ENCODE results near the gene DMRT1. TPM values are rescaled to one million over a fixed set of nuclear protein-coding genes. Genes with fewer than 3 reads are reported as not detected.

The DMRT1 gene
- total RNA-seq, 1 donor from 2014 or later: 0.09 TPM

DNA sequence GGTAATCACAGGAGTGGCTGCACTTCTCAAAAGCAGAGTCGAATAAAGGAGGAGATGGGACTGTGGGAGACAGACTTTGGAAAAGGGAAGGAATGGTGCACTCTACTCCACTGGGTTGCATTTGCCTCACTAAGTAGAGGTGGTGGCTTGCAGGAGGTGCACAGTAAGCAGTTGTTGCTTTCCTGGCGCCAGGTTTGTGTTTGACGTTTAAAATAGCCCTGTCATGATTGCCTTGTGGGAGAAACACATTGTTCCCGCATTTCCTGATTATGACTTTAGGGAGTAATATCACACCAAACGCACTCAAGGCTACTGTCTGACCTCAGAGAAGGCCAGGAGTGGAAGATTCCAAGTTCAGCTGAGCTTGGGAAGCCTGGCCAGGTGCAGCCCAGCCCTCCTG, 36.7 kb downstream of the DMRT1 start:
- no peaks in the 10 kb centered on the region for H3K4me1 ChIP-seq

GRCh38 chr9:880725-881124, 39.2 kb downstream of the DMRT1 start:
- Mint-ChIP-seq H3K9me3 (peaks cover 2% of the 10 kb centered on the region), H3K4me3 (no peak overlapping the region), H3K4me1 (no peaks in the 10 kb centered on the region), H3K36me3 (no peaks in the 10 kb centered on the region), H3K27ac (no peak overlapping the region), H3K27me3 (ENCODE audit: insufficient read depth, low read depth) (peaks cover 6% of the 10 kb centered on the region)
- Histone ChIP-seq H3K9ac (no peak overlapping the region), H3K27me3 (peaks cover 30% of the 10 kb centered on the region), H3K27ac (no peak overlapping the region), H4K20me1 (ENCODE audit: low read depth) (no peaks in the 10 kb centered on the region), H3K4me2 (no peak overlapping the region), H3K4me1 (no peaks in the 10 kb centered on the region), H3K4me3 (no peak overlapping the region), H3K9me3 (ENCODE audit: low read depth) (no peaks in the 10 kb centered on the region), H3F3A (ENCODE audit: low read depth) (no peaks in the 10 kb centered on the region), H3K36me3 (no peaks in the 10 kb centered on the region), H2AFZ (replicated peaks) (no peak overlapping the region), H3K79me2 (ENCODE audit: low read depth) (no peaks in the 10 kb centered on the region)
- TF ChIP-seq EZH2 (IDR thresholded peaks at IDR 0.05): no peak
- TF ChIP-seq EZH2phosphoT487 (IDR thresholded peaks at IDR 0.05): no peak
- TF ChIP-seq CTCF (IDR thresholded peaks at IDR 0.05): no peak
- DNase-seq (ENCODE audit: low spot score): no peak

More for the DNA sequence above, 36.7 kb downstream of the DMRT1 start:
- Mint-ChIP-seq H3K4me3 (no peak overlapping the region), H3K4me1 (peaks cover 6% of the 10 kb centered on the region), H3K36me3 (no peaks in the 10 kb centered on the region), H3K27me3 (ENCODE audit: insufficient read depth, low read depth) (peaks cover 6% of the 10 kb centered on the region), H3K9me3 (peaks cover 2% of the 10 kb centered on the region), H3K27ac (no peak overlapping the region)
- no peak overlapping the region for H3K4me2 ChIP-seq
- H2AFZ ChIP-seq (replicated peaks): peak overlapping the region; percentile 10
- no peaks in the 10 kb centered on the region for H3K36me3 ChIP-seq
- no peaks in the 10 kb centered on the region for H3K79me2 ChIP-seq (ENCODE audit: low read depth)
- H3K9me3 ChIP-seq (ENCODE audit: low read depth): no peaks in the 10 kb centered on the region
- peaks cover 33% of the 10 kb centered on the region for H3K27me3 ChIP-seq
- no peak overlapping the region for H3K9ac ChIP-seq
- no peak for DNase-seq (ENCODE audit: low spot score)
- H3K4me3 ChIP-seq: no peak overlapping the region
- H4K20me1 ChIP-seq (ENCODE audit: low read depth): no peaks in the 10 kb centered on the region
- H3F3A ChIP-seq (ENCODE audit: low read depth): no peaks in the 10 kb centered on the region
- H3K27ac ChIP-seq: no peak overlapping the region
- TF ChIP-seq EZH2phosphoT487 (IDR thresholded peaks at IDR 0.05) (no peak), CTCF (IDR thresholded peaks at IDR 0.05) (no peak), EZH2 (IDR thresholded peaks at IDR 0.05) (no peak)

DNA sequence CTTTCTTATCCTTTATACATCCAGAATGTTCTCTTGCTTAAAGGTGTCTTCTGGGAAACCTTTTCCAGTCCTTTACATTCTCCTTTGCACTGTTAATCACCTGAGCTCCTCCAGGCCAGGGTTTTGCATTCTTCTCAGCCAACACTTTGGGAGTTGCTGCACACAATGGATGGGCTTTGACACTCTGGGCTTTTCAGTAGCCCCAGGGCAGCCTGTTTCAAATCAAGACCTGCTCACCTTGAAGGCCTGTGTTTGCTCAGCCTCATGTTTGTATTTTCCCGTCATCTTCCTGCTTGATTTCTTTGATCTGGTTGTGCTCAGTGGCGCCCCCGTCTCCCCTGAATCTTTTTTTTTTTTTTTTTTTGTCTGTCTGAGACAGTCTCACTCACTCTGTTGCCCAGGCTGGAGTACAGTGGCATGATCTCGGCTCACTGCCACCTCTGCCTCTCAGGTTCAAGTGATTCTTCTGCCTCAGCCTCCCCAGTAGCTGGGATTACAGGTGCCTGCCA, 41.0 kb downstream of the DMRT1 start:
- DNase-seq (ENCODE audit: low spot score): no peak
- peaks cover 6% of the 10 kb centered on the region for H3K27me3 Mint-ChIP-seq (ENCODE audit: insufficient read depth, low read depth)
- H3K27ac Mint-ChIP-seq: no peak overlapping the region
- peak; percentile 40 for TF ChIP-seq CTCF (IDR thresholded peaks at IDR 0.05)
- no peak for TF ChIP-seq EZH2 (IDR thresholded peaks at IDR 0.05)
- H3K9ac ChIP-seq: no peak overlapping the region
- no peak overlapping the region for H3K4me3 Mint-ChIP-seq
- H3K36me3 Mint-ChIP-seq: no peaks in the 10 kb centered on the region
- no peaks in the 10 kb centered on the region for H3K79me2 ChIP-seq (ENCODE audit: low read depth)
- H3K27ac ChIP-seq: no peak overlapping the region
- no peaks in the 10 kb centered on the region for H3K4me1 Mint-ChIP-seq
- peak overlapping the region; percentile 34 for H2AFZ ChIP-seq (replicated peaks)
- no peaks in the 10 kb centered on the region for H3K9me3 ChIP-seq (ENCODE audit: low read depth)
- H3K36me3 ChIP-seq: no peaks in the 10 kb centered on the region
- peaks cover 2% of the 10 kb centered on the region for H3K9me3 Mint-ChIP-seq
- no peaks in the 10 kb centered on the region for H3K4me1 ChIP-seq
- H3K4me3 ChIP-seq: no peak overlapping the region
- no peaks in the 10 kb centered on the region for H4K20me1 ChIP-seq (ENCODE audit: low read depth)
- no peak overlapping the region for H3K4me2 ChIP-seq
- no peaks in the 10 kb centered on the region for H3F3A ChIP-seq (ENCODE audit: low read depth)
- H3K27me3 ChIP-seq: peaks cover 28% of the 10 kb centered on the region

Measured in neural progenitor cell (in vitro differentiated cells).